GM19193 (cell line): ENCODE results near the gene NTN1.

Source experiments
- POLR2A ChIP-seq: IDR thresholded peaks from 4 replicates; pipeline ENCODE4 v1.6.1; 2011; ENCODE audit not compliant: insufficient read depth, insufficient read length; ENCODE audit errors: extremely low read depth

The NTN1 gene

GRCh38 chr17:9022573-9023391 lies 1.5 kb downstream of the NTN1 start:
- no peak for TF ChIP-seq POLR2A

DNA sequence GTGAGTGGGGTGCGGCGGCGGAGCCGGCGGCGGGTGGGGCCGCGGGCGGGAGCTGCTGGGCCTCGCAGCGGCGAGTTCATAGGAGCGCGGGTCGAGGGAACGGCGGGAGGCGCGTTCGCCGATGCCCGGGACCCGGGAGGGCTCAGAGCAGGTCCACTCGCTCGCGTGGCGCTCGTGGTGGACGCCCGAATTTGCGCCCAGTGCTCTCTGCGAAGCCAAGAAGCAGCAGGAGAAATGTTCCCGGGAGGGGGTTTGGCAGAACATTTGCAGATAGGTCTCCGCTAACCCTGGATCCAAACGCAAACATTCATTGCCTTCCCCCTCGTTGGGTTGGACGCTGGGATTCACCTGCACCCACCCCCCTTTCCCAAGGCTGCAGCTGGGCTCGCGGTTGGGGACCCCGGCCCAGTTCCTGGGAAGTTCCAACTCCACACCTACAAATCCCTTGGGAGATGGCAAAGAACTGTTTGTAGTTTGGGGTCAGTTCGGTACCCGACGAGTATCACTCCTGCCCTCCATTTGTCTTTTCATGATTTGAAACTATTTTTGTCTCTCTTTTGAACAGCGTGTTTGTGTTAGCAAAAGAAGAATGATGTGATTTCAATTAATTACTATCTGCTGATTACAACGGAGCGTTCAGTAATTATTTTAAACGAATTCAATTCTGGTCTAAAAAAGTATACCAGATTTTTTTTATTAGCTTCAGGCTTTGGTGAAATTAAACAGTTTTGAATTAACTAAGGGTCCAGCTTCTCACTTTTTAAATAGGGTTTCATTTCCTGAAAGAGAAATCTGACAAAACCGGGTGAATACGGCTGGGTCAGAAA lies 2.3 kb downstream of the NTN1 start:
- TF ChIP-seq POLR2A, result no peak

- TF ChIP-seq POLR2A, result no peak
Measured at GRCh38 chr17:9024497-9024896, 3.2 kb downstream of the NTN1 start.

DNA sequence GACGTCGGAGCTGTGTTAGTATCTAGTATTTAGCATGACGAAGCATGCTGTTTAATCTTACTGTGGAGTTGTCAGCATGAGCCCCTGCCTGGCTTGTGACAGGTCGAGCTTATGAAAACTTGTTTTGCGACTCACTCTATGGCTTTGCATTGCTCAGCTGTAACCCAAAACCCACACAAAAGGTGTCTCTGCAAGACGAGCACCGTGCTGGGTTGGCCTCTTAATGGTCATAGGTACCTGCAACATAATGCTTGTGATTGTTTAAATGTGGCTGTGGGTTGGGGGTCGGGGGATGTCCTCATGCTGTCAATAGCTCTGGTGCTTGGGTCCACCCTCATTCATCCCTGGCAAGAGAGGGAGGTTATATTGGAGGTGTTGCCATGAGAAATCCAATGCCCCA lies 5.4 kb downstream of the NTN1 start:
- TF ChIP-seq POLR2A, result no peak

DNA sequence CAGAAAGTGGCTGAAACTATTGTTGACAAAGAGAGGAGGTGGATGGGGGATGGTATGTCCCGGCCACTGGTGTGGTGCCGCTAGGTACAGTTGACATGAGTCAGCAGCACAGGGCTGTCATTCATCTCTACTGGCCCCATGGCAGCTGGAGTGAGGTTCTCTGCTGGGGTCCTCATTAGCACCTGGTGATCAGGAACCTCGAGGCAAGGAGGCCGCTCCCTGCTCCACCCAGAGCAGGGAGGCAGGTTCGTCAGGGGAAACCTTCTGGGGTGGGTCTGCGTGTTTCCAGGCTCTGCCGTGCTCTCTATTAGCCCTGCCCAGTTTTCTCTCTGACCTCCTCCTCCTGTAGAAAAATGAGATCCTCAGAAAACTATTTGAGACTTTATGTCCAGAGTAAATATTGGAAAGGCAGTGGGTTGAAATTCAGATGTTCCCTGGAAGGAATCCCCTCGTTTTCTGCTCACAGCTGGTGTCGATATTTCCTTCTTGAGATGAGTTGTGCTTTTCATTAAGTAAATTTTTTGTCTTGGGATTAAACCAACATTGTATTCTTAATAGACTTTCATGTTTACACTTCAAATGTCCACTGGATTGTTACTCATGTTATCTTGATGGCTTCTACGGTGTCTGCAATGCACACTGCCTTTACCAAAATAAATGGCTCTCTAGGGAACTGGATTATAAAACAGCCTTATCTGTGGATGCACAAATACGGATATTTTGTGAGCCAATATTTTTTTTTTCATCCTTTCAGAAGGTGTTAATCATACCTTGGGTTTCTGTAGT lies 7.1 kb downstream of the NTN1 start:
- TF ChIP-seq POLR2A, result no peak

- no peak for TF ChIP-seq POLR2A
Measured at GRCh38 chr17:9028988-9029570, 7.8 kb downstream of the NTN1 start.

- no peak for TF ChIP-seq POLR2A
Measured at GRCh38 chr17:9032151-9032550, 10.8 kb downstream of the NTN1 start.

DNA sequence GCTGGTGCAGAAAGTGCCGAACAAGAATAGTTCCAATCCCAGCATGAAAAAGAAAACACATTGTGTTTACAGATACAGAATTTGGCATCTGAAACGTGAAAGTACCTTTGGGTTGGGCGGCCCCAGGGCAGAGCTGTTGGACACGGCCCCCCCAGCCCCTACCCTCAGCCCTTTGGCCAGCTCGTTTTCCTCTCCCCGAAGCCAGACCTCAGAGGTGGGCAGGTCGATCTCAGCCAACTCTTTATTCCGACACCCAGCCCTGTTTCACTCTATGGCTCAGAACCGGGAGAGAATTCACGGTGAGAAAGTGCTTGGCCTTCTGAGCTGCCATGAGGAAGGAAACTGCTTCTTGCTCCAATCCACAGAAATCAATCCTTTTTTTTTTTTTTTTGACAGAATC lies 11.3 kb downstream of the NTN1 start:
- no peak for TF ChIP-seq POLR2A

DNA sequence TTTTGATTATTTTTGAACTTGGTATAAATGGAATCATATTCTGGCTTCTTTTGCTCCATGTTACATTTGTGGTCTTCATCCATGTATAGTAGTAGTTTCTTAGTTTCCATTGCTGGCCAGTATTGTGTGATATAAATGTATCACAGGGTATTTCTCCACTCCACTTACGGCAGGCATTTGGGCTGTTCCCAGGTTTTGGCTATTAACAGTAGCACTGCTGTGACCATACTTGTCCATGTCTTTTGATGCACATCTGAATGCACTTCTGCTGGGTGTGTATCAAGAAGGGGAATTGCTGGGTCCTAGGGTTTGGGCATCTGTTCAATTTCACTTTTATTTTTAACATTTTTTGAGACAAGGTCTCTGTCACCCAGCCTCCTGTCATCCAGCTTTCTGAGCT lies 13.9 kb downstream of the NTN1 start:
- no peak for TF ChIP-seq POLR2A

DNA sequence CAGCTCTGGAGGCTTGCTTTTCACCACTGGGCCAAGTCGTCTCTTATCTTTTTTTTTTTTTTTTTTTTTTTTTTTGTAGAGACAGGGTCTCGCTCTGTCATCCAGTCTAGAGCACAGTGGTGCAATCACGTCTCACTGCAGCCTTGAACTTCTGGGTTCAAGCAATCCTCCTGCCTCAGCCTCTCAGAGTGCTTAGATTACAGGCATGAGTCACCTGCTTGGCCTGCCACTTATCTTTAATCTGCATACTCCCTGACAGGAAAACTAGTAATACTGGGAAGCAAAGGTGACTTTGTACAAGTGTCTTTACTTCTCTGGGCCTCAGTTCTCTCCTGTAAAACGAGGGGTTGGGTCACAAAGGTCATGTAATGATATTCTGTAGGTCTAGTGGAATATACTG lies 15.0 kb downstream of the NTN1 start:
- no peak for TF ChIP-seq POLR2A

DNA sequence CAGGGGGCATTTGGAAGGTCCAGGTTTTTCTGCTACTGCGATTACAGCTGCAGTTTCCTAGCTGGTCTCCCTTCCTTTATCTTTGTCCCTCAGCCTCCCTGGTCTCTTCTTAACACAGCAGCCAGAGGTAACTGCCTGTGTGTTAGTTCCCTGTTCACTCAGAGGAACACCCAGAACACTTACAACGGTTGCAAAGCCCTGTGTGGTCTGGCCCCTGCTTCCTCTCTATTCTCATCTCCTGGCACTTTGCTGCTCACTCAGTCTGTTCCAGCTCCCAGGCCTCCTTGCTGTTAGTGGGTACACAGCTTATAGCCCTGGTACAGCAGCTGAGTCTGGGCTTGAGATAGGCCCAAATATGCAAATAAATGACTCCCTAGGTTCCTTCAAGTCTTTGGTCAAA lies 16.4 kb downstream of the NTN1 start:
- no peak for TF ChIP-seq POLR2A

DNA sequence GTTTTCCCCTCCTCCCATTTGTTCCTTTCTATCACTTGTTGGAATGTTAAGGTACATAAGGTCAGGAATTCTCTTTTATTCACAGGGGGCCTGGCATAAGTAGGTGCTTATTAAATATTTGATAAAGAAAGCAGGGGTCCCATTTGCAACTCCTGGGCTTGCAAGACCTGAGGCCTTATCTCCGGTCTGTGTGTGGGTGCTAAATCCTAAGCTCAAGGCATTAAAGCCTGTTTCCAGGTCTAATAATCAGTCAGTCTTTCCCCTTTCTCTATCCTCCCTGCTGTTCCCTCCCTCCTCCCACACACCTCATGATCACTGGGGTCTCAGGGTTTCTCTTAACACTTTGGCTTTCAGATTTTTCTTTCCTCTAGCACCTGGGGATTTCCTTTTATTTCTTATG lies 17.1 kb downstream of the NTN1 start:
- no peak for TF ChIP-seq POLR2A

GRCh38 chr17:9044772-9045463 lies 23.6 kb downstream of the NTN1 start:
- no peak for TF ChIP-seq POLR2A

GRCh38 chr17:9050801-9051401 lies 29.6 kb downstream of the NTN1 start:
- no peak for TF ChIP-seq POLR2A
